Stimulated activated CD4-positive, alpha-beta T cell treated with anti-CD3 and anti-CD28 coated beads, TNF-alpha, amount 100 ng/mL, for 24 hours (primary cell): Measurements from ENCODE around the gene UBXN1.
A peak's percentile ranks its signal among the peaks of the same experiment; 100 is the strongest.

Experiments
- DNase-seq, 3 experiments: peaks; one replicate each; pipeline ENCODE4 v3.0.0-alpha.2; 2020; ENCODE audit warnings: low read depth in 3 of 3

The UBXN1 gene, protein sequence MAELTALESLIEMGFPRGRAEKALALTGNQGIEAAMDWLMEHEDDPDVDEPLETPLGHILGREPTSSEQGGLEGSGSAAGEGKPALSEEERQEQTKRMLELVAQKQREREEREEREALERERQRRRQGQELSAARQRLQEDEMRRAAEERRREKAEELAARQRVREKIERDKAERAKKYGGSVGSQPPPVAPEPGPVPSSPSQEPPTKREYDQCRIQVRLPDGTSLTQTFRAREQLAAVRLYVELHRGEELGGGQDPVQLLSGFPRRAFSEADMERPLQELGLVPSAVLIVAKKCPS

DNA sequence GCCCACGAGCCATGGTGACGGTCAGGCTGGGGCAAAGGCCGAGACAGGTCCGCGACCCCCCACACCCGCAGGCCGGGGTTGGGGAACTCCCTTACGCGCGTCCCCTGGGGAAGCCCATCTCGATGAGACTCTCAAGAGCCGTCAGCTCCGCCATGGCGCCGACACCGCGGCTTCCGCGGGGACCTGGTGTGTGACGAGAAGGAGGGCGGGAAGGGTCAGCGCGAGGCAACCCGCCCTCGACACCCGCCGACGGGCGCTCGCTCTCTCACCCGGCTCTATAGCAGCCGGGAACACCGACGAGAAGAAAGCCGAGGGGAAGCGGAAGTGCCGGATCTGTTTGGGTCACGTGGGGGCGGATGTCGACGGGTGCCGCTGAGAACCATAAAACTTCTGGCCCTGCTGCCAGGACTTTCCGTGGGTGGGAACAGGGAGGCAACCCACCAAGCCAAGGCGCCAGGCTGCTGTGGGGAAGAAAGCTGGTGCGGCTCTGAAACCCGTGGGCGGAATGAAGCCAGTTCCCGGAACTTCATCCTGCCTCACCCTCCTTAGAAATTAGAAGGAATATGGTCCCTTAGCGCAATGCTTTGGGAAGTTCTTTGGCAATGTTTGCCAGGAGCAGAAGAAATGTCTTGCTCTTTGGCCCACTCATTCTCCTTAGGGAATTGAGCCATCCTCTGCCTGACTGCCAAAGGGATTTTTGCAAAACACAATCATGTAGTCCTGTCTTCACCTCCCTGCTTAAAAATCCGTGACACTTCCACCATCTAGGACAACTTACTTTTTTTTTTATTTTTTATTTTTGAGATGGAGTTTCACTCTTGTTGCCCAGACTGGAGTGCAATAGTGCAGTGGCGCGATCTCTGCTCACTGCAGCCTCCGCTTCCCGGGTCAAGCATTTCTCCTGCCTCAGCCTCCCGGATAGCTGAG is at the start of gene UBXN1:
TSS of gene UBXN1 (minus strand) at position 304 of the 927 bp plus-strand sequence. CDS start at position 154, 150 bp downstream.
- peak; percentile 76 to 86 (median 83) for DNase-seq

GRCh38 chr11:62728171-62728988 is 49.5 kb upstream of the UBXN1 start, which contains the start of gene TTC9C:
Gene TTC9C, plus strand, starts transcription at chr11:62728486. Its CDS starts 363 bp downstream, at chr11:62728849.
- DNase-seq: peak; percentile 67 to 84 (median 73)

DNA sequence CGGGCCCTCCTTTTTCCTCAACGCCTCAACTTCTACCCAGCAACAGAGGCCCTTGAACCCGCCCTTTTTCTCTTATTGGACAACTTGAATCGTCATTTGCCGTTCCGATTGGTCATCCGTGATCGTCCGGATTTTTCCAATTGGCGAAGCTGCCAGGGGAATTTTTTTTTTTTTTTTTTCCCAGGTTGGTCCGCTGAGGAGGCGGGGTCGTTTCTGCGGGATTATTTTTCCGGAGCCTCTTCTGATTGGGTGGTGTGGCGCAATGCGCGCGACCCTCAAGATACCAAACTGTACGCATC is 48.9 kb upstream of the UBXN1 start:
- peak; percentile 73 to 79 (median 78) for DNase-seq

DNA sequence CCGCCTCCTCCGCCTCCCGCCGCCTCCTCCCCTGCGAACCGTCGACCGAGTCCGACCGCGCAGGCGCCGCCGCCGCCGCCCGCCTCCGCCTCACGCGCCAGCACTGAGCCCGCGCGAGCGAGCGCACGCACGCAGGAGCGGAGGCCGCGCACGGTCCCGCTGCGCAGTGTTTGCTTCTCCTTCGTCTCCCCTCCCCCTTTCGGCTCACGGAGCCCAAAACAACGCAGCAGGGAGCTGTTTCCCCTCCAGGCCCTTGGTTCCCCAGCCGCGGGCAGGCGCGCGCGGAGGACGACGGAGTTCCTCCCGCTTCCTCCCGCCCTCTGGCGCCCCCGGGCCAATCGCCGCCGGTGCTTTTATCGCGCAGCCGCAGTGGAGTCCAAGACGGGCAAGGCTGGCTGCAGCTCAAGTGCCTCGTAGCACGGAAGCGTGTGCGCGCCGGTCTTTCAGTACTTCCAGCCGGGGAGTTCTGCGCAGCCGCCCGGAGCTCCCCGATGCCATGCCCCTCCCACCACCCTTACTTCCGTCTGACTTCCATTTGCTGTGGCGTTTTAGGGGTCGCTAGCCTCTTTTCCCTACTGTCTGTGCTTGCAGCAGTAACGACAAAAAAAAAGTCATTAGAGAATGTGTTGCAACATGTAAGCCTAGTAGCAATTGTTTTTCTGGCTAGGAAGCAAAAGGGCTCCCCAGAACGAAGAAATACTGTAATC is 48.4 kb upstream of the UBXN1 start, which contains the start of gene HNRNPUL2:
TSS of gene HNRNPUL2 (minus strand) at position 293 of the 707 bp plus-strand sequence. CDS start 301 bp downstream, outside the sequence.
- peak; percentile 96 to 98 (median 98) for DNase-seq

GRCh38 chr11:62726915-62727164 is 48.0 kb upstream of the UBXN1 start:
- no peak for DNase-seq

GRCh38 chr11:62726156-62726914 is 47.5 kb upstream of the UBXN1 start:
- no peak for DNase-seq

- DNase-seq: no peak
Measured at GRCh38 chr11:62725646-62726045, 46.8 kb upstream of the UBXN1 start.

- no peak for DNase-seq
Measured at GRCh38 chr11:62724171-62724570, 45.3 kb upstream of the UBXN1 start.

DNA sequence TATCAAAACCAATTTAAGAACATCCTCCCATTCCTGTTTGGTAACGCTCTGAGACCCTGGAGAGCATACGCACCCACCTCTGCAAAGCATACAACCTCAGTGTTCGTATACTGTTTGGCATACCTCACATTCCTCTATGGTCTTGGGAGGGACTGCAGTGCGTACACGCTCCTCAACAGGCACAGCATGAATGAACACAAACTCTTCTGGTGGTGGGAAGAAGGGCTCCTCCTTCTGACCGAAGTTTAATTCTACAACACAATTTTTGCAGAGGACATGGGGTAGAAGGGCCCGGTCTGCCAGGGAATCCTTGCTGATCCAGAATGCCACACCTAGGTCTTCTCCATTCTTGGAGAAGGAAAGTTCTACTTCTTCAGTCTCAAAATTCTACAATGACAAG is 43.1 kb upstream of the UBXN1 start:
- DNase-seq: no peak

DNA sequence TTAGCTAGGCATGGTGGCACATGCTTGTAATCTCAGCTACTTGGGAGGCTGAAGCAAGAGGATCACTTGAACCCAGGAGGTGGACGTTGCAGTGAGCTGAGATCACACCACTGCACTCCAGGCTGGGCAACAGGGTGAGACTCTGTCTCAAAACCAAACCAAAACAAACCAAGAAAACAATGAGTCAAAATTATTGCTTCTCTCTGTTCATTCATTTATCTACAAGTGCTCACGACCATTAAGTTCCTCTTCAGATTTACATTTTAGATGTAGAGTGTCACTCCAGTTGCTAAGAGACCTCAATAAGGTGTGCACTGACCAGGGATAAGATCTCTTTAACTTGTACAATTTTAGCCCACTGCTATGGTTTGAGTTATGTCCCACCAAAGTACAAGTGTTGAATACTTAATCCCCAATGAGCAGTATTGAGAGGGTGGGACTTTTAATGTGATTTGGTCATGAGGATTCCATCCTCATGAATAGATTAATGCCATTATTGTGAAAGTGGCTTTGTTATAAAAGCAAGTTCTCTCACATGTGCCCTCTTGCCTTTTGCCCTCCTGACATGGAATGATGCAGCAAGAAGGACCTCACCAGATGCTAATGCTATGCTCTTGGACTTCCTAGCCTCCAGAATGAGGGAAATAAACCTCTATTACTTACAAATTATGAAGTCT is 40.6 kb upstream of the UBXN1 start:
- no peak for DNase-seq

DNA sequence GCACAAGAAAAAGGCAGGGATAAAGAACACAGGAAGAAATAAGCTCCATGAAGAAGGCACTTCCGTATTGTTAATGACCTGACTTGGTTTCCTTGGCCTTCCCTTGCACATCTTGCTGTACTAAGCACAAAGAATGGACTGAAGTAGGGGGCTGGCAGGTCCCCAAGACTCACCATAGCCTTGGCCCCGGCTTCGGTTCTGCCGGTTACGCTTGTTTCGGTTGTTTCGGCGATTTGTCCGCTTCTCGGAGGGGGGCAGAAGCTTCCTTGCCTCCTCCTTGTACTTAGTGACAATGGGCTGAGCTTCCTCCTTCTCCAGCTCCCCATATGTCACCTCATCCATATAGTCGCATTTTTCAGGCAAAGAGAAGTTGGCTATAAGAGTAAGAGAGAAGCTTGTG is 37.9 kb upstream of the UBXN1 start:
- no peak for DNase-seq

DNA sequence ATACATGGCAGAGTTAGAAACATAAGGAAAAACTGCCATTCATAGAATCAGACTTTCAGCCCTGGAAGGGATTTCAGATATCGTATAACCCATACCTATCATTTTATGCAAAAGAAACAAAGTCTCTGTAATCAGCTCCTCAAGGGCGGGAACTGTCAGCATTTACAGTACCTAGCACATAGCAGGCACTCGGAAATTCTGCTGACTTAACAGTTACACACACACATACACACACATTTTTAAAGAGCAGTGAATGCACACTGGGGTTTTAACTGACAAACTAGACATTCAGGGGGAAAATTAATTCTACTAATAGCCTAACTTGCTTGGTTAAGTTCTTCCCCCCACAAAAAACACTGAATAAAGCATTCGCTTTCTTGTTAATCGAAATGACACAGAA is 37.3 kb upstream of the UBXN1 start:
- no peak for DNase-seq

GRCh38 chr11:62715150-62716130 is 36.6 kb upstream of the UBXN1 start:
- no peak for DNase-seq

DNA sequence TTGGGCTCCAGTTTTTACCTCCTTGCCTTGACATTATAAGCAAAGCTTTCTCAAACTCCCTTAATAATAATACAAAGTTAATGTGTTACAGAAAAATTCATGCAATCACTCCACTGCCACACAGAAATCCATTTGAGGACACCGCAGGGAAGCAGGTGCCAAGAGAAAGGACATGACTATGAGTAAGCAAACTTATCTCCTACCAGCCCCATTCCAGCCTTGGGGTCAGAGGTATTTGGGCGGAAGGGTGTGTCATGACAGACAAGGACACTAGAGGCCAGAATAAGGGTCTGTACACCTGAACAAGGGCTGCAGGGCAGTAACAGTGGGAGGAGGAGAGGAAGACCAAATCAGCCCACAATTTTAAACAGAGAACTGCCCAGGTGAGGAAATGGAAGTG is 34.5 kb upstream of the UBXN1 start:
- no peak for DNase-seq

DNA sequence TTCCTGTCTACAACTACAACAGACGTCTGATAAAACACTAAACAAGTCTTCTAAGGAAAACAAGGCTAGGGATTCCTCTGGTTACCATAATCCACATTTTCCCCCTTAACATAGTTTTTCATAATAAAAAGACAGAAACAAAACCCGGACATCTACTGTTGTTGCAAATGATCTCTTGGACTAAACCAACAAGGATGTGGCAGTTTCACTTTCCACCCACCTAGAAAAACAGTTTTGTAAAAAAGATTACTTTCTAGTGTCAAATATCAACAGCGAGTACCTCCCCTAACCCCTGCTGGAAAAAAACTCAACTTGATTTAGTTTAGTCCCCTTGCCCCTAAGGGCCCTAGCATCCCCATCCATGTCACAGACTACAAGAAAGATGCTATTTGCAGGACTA is 34.0 kb upstream of the UBXN1 start:
- DNase-seq: no peak

- DNase-seq: no peak
Measured at GRCh38 chr11:62712276-62712812, 33.5 kb upstream of the UBXN1 start.

DNA sequence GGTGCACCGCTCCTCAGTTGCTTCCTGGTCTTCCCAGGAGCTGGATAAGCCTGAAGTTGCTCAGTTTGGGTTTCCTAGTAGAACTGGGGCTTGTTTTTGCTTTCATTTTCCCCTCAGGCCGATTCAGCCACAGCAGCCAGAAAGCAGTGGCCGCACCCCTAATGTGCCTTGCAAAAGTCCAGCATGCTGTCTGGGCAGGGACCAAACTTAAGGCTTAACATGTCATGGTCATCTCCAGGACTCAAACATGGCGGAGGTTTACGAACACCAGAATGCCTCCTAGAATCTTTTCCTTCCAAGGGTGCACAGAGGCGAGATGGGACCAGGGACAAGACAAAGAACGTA is 31.1 kb upstream of the UBXN1 start:
- no peak for DNase-seq

DNA sequence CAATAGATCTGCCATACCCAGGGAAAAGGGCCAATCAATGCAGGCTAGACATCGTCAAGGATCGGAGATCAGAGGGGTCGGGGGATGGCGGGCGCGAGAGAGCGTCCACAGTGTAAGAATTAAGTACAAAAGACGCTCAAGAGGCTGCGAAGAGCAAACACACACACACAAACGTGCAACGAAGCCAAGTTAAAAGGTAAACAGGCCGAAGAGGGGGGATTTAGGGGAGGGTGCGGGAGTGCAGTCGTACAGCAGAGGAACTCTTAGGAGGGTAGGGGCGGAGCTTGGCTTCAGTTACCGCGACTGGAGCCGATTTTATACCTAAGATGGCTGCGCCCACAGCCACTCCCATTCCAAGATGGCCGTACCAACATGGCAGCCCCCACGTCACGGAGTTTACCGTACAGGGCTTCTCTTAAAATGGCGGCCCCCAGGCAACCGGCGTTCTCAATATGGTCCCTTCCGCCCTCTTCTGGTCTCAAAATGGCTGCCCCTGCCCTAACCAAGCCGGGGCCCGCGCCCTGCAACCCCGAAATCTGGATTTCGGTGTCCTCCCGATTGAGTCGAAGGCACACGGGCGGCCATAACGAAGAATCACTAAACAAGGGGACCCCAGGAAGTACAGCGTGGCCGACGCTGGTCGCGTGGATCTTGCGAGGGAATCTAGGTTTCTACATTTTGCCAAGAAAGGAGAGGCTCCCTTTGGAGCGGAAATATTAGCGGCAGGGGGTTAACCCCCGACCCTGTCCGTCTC is 30.6 kb upstream of the UBXN1 start:
- peak; percentile 89 to 95 (median 92) for DNase-seq
